Endothelial cell of umbilical vein (primary cell): ENCODE results near the gene AKT2.

Source experiments
- EZH2 ChIP-seq: IDR thresholded peaks from 2 replicates; pipeline ENCODE4 v1.6.1; 2012; ENCODE audit warnings: borderline replicate concordance, low read depth, mild to moderate bottlenecking, moderate library complexity, low read length, inconsistent platforms; ENCODE audit not compliant: severe bottlenecking
- JUN ChIP-seq: IDR thresholded peaks from 2 replicates; pipeline ENCODE4 v1.6.1; 2011; ENCODE audit warnings: borderline replicate concordance, low read depth; ENCODE audit not compliant: insufficient read length, insufficient read depth
- MAX ChIP-seq: IDR thresholded peaks from 2 replicates; pipeline ENCODE4 v1.6.1; 2011; ENCODE audit not compliant: insufficient read depth, insufficient read length
- MYC ChIP-seq: IDR thresholded peaks from one replicate; pipeline ENCODE4 v1.6.1; 2011; ENCODE audit warnings: mild to moderate bottlenecking, low read depth, low read length
- POLR2A ChIP-seq: IDR thresholded peaks from 2 replicates; pipeline ENCODE4 v1.6.1; 2012; ENCODE audit warnings: low read depth, mild to moderate bottlenecking, control low read depth, low read length
- POLR2AphosphoS5 ChIP-seq: IDR thresholded peaks from 2 replicates; pipeline ENCODE4 v1.6.1; 2012; ENCODE audit warnings: low read depth, mild to moderate bottlenecking, control low read depth, low read length, moderate library complexity; ENCODE audit not compliant: insufficient read depth
- TF ChIP-seq, protein P1 (sequence below), 2 donors: IDR thresholded peaks; 1 replicate in 1 of 2; 2 replicates in 1 of 2; pipeline ENCODE4 v1.5.1; 2011; ENCODE audit warnings: low read length in 2 of 2, mild to moderate bottlenecking in 2 of 2, moderate library complexity in 2 of 2, control low read depth in 1 of 2, inconsistent platforms in 1 of 2, low read depth in 1 of 2; ENCODE audit not compliant: insufficient read depth in 1 of 2; ENCODE audit errors: extremely low read depth in 1 of 2

- TF ChIP-seq, protein P1, sequence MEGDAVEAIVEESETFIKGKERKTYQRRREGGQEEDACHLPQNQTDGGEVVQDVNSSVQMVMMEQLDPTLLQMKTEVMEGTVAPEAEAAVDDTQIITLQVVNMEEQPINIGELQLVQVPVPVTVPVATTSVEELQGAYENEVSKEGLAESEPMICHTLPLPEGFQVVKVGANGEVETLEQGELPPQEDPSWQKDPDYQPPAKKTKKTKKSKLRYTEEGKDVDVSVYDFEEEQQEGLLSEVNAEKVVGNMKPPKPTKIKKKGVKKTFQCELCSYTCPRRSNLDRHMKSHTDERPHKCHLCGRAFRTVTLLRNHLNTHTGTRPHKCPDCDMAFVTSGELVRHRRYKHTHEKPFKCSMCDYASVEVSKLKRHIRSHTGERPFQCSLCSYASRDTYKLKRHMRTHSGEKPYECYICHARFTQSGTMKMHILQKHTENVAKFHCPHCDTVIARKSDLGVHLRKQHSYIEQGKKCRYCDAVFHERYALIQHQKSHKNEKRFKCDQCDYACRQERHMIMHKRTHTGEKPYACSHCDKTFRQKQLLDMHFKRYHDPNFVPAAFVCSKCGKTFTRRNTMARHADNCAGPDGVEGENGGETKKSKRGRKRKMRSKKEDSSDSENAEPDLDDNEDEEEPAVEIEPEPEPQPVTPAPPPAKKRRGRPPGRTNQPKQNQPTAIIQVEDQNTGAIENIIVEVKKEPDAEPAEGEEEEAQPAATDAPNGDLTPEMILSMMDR (IDR thresholded peaks at IDR 0.05; ENCODE audit: extremely low read depth in 1 of 2, insufficient read depth in 1 of 2, low read depth in 1 of 2, low read length in 2 of 2): no peak
- TF ChIP-seq POLR2A (no peak), POLR2AphosphoS5 (no peak), EZH2 (no peak), MAX (no peak), JUN (no peak), MYC (no peak)
Measured at GRCh38 chr19:40331052-40331451, 45.9 kb upstream of the AKT2 start.
